KMS-11 (cell line): Measurements from ENCODE around the gene EHMT2.
A peak's percentile ranks its signal among the peaks of the same experiment; 100 is the strongest.
"Not testable (repeated sequence)": the region's sequence is repeated elsewhere in the genome, so short reads cannot be mapped to it uniquely, and the experiment has no call there.

Source experiments
- H2AFZ ChIP-seq: fragments of 200-600 bp; sonication (generic); 2 replicates; pipeline ENCODE4 v1.6.1; 2016; ENCODE audit warnings: antibody characterized with exemption, mixed run types, low read depth
- H3K27ac ChIP-seq: fragments of 200-600 bp; sonication (generic); 2 replicates; pipeline ENCODE4 v1.6.1; 2016; ENCODE audit warnings: mild to moderate bottlenecking, mixed run types
- H3K27me3 ChIP-seq: fragments of 200-600 bp; sonication (generic); 2 replicates; pipeline ENCODE4 v1.6.1; 2017; ENCODE audit warnings: mild to moderate bottlenecking, low read depth, mixed run types, moderate library complexity; ENCODE audit not compliant: insufficient read depth
- H3K36me3 ChIP-seq: fragments of 200-600 bp; sonication (generic); 2 replicates; pipeline ENCODE4 v1.6.1; 2017; ENCODE audit warnings: mild to moderate bottlenecking, mixed run types; ENCODE audit not compliant: insufficient read depth
- H3K4me1 ChIP-seq: fragments of 200-600 bp; sonication (generic); 2 replicates; pipeline ENCODE4 v1.6.1; 2016; ENCODE audit warnings: mild to moderate bottlenecking, low read depth, mixed run types; ENCODE audit not compliant: poor library complexity, severe bottlenecking
- H3K4me2 ChIP-seq: fragments of 200-600 bp; sonication (generic); 2 replicates; pipeline ENCODE4 v1.7.0; 2016; ENCODE audit warnings: mild to moderate bottlenecking, mixed run types
- H3K4me3 ChIP-seq: fragments of 200-600 bp; sonication (generic); IDR thresholded peaks from 2 replicates; pipeline ENCODE4 v1.6.1; 2017; ENCODE audit warnings: low read depth, low read length, mixed read lengths; ENCODE audit not compliant: insufficient read depth
- H3K79me2 ChIP-seq: fragments of 200-600 bp; sonication (generic); 2 replicates; pipeline ENCODE4 v1.6.1; 2016; ENCODE audit warnings: low read depth, mixed run types; ENCODE audit not compliant: insufficient read depth
- H3K9ac ChIP-seq: fragments of 200-600 bp; sonication (generic); 2 replicates; pipeline ENCODE4 v1.6.1; 2016; ENCODE audit warnings: mild to moderate bottlenecking, mixed run types
- H4K20me1 ChIP-seq: fragments of 200-600 bp; sonication (generic); 2 replicates; pipeline ENCODE4 v1.6.1; 2016; ENCODE audit warnings: mild to moderate bottlenecking, mixed run types; ENCODE audit not compliant: insufficient read depth
- CTCF ChIP-seq: fragments of 200-600 bp; sonication (generic); conservative IDR thresholded peaks from 2 replicates; pipeline ENCODE4 v1.6.1; 2017; ENCODE audit warnings: low read depth, mild to moderate bottlenecking, antibody characterized with exemption, low read length, moderate library complexity, mixed read lengths

EHMT2 gene

GRCh38 chr6:31865205-31866118 lies 32.0 kb downstream of the EHMT2 start:
- peaks cover 6% of the 10 kb centered on the region; the same call in 1 of the 2 replicates for H3K27me3 ChIP-seq
- H4K20me1 ChIP-seq: no peaks in the 10 kb centered on the region
- no peaks in the 10 kb centered on the region for H3K36me3 ChIP-seq
- no peak overlapping the region for H3K9ac ChIP-seq
- no peak for TF ChIP-seq CTCF
- no peaks in the 10 kb centered on the region for H3K79me2 ChIP-seq
- H2AFZ ChIP-seq: no peak overlapping the region
- no peak overlapping the region for H3K4me2 ChIP-seq
- peaks cover 10% of the 10 kb centered on the region for H3K4me1 ChIP-seq
- no peak overlapping the region for H3K4me3 ChIP-seq
- H3K27ac ChIP-seq: no peak overlapping the region

GRCh38 chr6:31864818-31865204 lies 32.7 kb downstream of the EHMT2 start:
- no peak for TF ChIP-seq CTCF
- Histone ChIP-seq H3K27me3 (peaks cover 6% of the 10 kb centered on the region; the same call in 1 of the 2 replicates), H2AFZ (no peak overlapping the region), H3K27ac (no peak overlapping the region), H3K4me2 (no peak overlapping the region; the same call in 1 of the 2 replicates), H3K4me3 (no peak overlapping the region), H3K79me2 (no peaks in the 10 kb centered on the region), H3K4me1 (peaks cover 10% of the 10 kb centered on the region), H3K9ac (no peak overlapping the region), H3K36me3 (no peaks in the 10 kb centered on the region), H4K20me1 (no peaks in the 10 kb centered on the region)

GRCh38 chr6:31864123-31864562 lies 33.4 kb downstream of the EHMT2 start:
- not testable (repeated sequence) for H3K4me1 ChIP-seq, H4K20me1 ChIP-seq, H3K27me3 ChIP-seq, H3K4me3 ChIP-seq, H3K36me3 ChIP-seq, H3K79me2 ChIP-seq
- Histone ChIP-seq H2AFZ (peak overlapping the region; percentile 65), H3K27ac (peak overlapping the region; percentile 87), H3K4me2 (peak overlapping the region; percentile 81), H3K9ac (peak overlapping the region; percentile 84)
- TF ChIP-seq CTCF: 0 out of 2 replicates have a peak, but pooled peaks have one; percentile 27

- Histone ChIP-seq H3K27me3 (no peaks in the 10 kb centered on the region), H3K79me2 (no peaks in the 10 kb centered on the region), H3K4me2 (peak within 1 kb of the TSS; percentile 97), H4K20me1 (no peaks in the 10 kb centered on the region), H2AFZ (peak within 1 kb of the TSS; percentile 65), H3K36me3 (no peaks in the 10 kb centered on the region), H3K27ac (peak within 1 kb of the TSS; percentile 87), H3K4me1 (peaks cover 10% of the 10 kb centered on the region), H3K9ac (peak within 1 kb of the TSS; percentile 84), H3K4me3 (no peak within 1 kb of the TSS)
- no peak for TF ChIP-seq CTCF
Observed at GRCh38 chr6:31862344-31863235, 34.9 kb downstream of the EHMT2 start, which contains the start of gene NEU1. TSS of gene NEU1 (minus strand) at chr6:31862821. CDS start at chr6:31862776, 45 bp downstream.
